ENCODE measurements around the gene ITGB6.

- TF ChIP-seq CTCF (IDR thresholded peaks at IDR 0.05) (no peak), POLR2A (IDR thresholded peaks at IDR 0.05) (no peak)
Observed at GRCh38 chr2:160206436-160206835, 6.4 kb upstream of the ITGB6 start.

Measured in right lobe of liver (tissue), 4 donors.